ENCODE results near the gene KNL1.

- no peak for TF ChIP-seq CTCF (IDR thresholded peaks at IDR 0.05)
- no peak for TF ChIP-seq ZFX (IDR thresholded peaks at IDR 0.05; ENCODE audit: borderline replicate concordance)
Measured at GRCh38 chr15:40598672-40599071, 4.6 kb downstream of the KNL1 start.
